Measurements from ENCODE around the gene EEF1AKMT3. TPM values are rescaled to one million over a fixed set of nuclear protein-coding genes. Genes with fewer than 3 reads are reported as not detected.

The EEF1AKMT3 gene
- total RNA-seq: 1.6 TPM
- long read RNA-seq, partial matches to known transcripts: 0 of 4 reads
- long read RNA-seq, other reads (novel, unspliced or antisense): 0 of 4 reads

GRCh38 chr12:57772429-57773322, at the start of gene EEF1AKMT3:
Gene EEF1AKMT3 (plus strand): TSS chr12:57772614. CDS start chr12:57772725, 111 bp downstream.
- ATAC-seq (peak; percentile 77), DNase-seq (peak; percentile 74)
- intact Hi-C loops (cut with micrococcal nuclease): no loop called here

DNA sequence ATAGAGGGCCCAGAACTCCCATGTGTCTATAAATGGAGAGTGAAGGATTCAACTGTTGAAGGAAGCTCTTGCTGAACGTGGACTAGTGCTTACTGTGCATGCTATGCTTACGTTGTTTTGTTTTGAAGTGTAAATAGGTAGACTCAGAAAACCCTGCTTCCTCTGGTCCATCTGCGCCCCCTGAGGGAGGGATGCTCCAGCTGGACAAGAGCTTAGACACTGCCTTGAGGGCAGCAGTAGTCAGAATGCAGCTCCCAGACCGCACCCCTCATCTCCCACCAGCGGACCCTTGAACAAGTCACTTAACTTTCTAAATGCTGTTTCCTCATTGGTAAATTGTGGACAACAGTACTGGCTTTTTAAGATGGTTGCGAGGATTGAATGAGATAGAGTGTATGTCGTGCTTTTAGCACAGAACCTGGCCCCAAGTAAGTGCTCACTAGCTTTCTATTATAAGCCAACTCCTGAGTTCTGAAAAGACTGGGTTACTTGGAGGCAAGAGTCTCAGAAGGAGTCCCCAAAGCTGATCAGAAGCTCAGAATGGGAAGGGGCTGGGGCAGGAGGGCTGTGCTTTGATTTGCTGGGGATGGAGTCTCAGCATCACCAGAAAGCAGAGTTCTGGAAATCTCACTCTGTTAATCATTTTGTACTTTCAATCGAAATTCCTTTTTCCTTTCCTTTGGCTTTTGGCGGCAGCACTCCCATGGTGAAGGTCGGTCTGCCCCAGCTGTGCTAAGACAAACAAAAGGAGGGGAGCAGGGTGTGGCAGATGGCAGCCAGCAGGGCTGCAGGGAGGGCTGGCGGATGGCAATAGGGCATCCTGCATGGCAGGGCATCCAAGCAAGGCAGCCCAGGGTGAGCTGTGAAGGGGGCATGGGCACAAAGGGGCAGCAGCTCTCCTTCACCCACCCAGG, 49.4 kb upstream of the EEF1AKMT3 start:
- no peak for DNase-seq
- no peak for ATAC-seq
- intact Hi-C loops (cut with micrococcal nuclease): no loop called here

DNA sequence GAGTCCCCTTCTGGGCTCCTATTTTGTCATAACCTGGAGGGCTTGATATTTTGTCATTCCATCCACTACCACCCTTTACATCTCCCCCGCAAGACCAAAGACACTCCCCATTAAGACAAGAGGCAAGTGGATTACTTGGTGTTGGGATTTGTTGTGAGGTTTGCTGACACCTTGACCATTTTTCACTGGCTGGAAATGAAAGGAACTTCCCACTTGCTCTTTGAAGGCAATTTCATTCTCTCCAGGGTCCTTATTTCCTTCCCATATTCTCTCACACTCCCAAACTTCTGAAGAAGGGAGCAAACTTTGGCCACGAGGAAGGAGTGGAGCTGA, 48.8 kb upstream of the EEF1AKMT3 start:
- no peak for ATAC-seq
- DNase-seq: no peak
- intact Hi-C loops (cut with micrococcal nuclease): no loop called here

DNA sequence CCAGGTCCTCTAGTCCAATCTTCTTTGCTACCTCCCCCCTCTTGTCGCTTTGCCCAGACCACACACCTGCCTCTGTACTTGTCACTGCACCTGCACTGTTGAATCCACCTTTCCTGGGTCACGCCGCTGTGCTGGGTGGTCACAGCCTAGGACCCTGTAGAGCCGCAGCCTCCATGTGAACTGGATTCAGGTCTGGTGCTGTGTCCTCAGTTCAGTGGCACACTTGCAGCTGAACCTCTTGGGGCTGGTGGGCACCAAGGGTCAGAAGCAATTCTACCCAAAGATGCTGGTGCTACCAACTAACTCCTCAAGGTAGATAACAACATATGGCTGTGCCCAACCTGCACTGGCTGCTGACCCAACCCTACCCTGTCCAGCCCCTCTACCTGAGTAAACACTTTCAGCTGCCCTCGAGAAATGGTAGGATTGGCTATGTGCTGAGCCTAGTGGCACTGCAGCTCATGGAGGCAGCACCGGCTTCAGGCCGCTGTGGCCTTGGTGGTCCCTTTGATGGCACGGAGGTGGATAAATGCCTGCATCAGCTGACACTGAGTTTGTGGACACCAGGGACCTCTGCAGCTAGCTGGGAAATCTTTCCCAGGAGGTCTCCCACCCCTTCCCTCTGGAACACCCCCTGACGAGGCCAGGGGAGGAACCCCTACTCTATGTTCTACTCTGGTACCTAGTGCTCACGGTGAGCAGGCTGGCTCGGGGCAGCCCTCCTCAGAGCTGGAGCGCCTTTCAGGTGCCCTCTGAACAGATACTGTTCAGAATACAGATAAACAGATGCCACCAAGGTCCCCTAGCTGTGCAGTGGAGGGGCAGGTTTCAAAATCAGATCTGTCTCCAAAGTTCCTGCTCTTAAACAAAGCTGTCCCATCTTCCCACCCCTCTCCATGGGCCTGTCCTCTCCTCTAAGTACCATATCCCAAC, 48.1 kb upstream of the EEF1AKMT3 start:
- ATAC-seq (no peak), DNase-seq (no peak)
- intact Hi-C loops (cut with micrococcal nuclease): no loop called here

DNA sequence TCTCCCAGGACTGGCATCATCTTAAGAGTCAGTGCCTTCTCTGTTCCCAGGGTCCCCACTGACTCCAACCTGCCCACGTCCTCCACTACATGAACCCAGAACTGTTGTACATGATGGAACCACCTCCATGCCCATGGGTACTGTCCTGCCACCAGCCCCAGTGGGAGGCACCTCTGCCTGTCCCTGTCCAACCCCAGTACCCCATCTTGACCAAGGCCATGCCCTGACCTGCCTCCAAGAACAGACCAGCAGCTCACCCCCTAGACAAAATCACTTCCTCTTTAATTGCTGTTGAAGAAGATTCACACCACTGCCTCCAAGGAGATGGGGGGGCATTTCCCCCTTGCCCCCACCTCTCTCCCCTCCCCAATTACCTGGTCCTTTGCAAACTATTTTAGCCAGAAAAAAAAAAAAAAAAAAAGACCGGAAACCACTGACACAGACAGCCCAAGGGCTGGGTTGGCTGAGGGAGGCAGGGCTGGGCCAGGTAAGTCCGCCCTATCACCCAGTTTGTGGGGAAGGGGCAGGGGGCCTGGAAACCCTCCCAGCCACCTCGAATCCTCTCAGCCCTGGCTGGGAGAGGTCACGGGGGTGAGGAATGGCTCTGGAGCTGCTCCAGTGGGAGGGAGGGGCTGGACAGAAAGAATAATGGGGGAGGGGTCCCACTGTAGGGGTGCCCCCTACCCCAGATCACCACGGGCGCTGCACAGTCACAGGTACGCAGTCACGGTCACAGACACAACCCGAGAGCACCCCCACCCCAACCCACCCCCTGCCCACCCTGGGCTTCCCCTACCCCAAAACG, 47.3 kb upstream of the EEF1AKMT3 start:
- intact Hi-C loops (cut with micrococcal nuclease): no loop called here
- no peak for DNase-seq
- no peak for ATAC-seq

DNA sequence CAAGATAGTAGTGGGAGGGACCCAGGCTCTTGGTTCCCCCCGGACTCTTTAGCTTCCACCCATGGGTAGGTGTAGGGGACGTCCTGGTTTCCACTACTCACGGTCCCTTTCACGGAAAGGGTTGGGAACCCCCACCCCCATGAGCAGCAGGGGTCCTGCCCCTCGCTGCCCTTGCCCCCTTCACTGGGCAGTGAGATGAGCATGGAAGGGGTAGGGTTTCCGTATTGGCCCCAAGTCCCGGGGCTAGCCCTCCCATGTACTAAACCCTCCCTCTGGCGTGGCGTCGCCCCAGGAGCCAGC, 46.6 kb upstream of the EEF1AKMT3 start:
- DNase-seq (no peak), ATAC-seq (no peak)
- intact Hi-C loops (cut with micrococcal nuclease): no loop called here

DNA sequence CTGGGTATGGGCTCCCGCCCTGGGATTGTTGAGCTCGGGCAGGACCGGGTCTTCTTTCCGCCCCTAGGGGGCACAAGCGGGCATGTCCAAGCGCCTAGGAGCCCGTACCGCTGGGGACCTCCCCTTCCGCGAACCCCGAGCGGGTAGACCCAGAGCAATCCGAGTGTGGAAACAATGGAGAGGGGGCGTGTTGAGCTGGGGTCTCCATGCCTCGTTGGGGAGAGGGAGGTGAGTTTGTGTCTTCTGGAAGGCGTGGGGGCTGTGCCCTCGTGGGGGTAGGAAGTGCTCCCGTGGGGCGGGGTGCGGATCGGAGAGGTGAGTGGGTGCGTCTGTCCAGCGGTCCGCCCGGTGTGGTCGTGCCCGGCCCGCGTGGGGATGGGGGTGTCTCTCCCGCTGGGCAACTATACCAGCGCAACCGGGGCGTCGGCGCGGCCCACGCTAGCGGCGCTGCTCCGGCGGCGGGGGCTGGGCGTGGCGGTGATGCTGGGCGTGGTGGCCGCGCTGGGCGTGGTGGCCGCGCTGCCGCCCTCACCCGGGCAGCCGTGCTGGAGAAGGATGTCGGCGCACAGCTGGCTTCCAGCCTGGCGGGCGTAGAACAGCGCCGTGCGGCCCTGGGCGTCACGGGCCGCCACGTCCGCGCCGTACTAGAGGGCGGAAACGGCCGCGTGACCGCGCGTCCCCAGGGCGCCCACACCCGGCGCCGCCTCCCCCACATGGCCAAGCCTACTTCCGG, 46.1 kb upstream of the EEF1AKMT3 start:
- intact Hi-C loops (cut with micrococcal nuclease): no loop called here
- peak; percentile 83 for DNase-seq
- peak; percentile 82 for ATAC-seq

- DNase-seq (peak; percentile 77), ATAC-seq (peak; percentile 63)
- intact Hi-C loops (cut with micrococcal nuclease): no loop called here
Measured at GRCh38 chr12:57726884-57727757, 45.3 kb upstream of the EEF1AKMT3 start.

GRCh38 chr12:57727758-57728395, 44.5 kb upstream of the EEF1AKMT3 start:
- intact Hi-C loops (cut with micrococcal nuclease): no loop called here
- DNase-seq (no peak), ATAC-seq (no peak)

GRCh38 chr12:57729321-57729844, 43.0 kb upstream of the EEF1AKMT3 start:
- intact Hi-C loops (cut with micrococcal nuclease): no loop called here
- DNase-seq (no peak), ATAC-seq (no peak)

- ATAC-seq: no peak
- intact Hi-C loops (cut with micrococcal nuclease): no loop called here
- DNase-seq: no peak
Measured at GRCh38 chr12:57730336-57731067, 41.9 kb upstream of the EEF1AKMT3 start.

DNA sequence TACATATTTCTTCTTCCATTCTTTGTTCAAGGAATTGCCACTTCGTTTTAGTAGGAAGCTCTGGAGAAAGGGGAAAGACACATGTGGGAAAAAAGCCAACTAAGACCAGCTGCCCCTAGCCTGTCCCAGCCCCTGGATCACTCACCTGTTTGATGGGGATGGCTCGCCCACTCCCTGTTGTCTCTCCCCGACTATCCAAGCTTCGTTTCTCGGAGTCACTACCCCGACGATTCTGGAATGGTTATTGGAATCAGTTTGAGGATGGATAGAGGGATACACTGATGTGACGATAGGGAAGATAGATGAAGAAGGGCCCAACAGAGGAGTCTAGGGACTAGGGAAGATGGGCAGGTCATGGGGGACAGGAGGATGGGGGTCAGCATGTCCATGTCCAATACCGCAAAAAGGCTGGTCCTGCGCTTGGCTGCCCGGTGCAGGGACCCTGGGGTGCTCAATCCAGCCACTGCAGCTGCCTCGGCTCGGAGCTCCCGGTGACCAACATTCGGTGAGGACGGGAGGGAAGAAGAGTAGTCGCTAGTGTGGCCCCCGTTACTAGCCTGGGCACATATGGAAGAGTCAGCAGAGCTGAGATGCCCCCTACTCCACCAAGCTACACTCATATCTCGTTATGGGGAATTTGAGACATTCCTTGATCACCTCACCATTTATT, 40.9 kb upstream of the EEF1AKMT3 start:
- DNase-seq: no peak
- intact Hi-C loops (cut with micrococcal nuclease): no loop called here
- ATAC-seq: no peak

DNA sequence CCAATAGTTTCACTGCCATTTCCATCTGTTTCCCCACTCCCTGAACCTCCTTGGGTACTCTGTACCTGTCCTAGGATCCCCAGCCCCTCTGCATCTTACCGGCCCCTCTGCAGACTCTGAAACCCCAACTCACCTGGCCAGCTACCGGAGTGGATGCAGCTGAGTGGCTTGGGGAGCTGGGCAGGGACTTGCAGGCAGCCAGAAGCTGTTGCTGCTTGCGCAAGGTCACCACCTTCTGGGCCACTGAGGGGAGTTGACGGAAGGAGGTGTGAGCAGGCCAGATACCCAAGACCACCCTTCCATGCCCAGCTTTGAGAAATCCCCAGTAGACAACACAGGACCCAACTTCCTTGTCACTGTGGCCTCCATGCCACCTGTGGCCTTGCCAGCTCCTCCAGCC, 40.1 kb upstream of the EEF1AKMT3 start:
- DNase-seq: no peak
- no peak for ATAC-seq
- intact Hi-C loops (cut with micrococcal nuclease): no loop called here

DNA sequence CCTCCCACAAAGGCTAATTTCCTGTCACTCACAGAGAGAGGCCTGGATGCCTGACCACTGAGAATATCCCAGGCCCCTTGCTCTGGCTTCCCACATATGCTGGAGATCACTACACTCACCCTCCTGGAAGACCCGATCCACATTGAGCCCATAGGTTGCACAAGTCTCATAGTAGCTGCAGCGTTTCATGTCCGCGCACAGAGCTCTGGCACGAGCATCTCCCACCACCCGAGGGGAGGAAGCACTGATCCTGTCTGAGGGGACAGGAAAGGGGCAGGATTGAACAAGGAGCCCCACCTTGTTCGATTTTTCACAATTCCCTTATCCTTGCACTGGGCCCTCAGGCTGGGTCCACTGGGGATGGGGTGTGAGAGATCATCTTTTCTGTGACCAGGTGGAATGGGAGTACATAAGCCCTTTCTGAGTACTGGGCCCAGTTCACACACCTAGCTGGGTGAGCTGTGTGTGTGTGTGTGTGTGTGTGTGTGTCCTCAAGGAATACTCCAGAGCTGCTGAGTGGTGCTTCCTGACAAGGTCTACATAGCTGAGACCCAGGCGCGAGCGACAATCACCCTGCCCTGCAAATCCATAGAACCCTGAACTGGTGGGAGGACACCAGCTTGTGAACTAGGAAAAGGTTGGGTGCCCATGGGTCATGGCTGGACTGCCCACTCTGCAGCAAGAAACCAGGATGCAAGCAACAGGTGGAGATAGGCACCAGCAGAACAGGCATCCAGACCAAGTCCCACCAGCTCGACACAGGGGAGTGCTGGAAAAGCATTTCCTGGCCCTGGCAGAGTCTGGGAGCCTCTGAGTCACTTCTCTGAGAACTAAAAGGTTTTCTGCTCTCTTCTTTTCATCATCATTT, 39.5 kb upstream of the EEF1AKMT3 start:
- DNase-seq: no peak

More for the DNA sequence above, 39.5 kb upstream of the EEF1AKMT3 start:
- intact Hi-C loops (cut with micrococcal nuclease): no loop called here
- no peak for ATAC-seq

All from left ventricle myocardium superior (tissue), 1 donor.